ENCODE data around the gene RORC. TPM values are rescaled to one million over a fixed set of nuclear protein-coding genes. Genes with fewer than 3 reads are reported as not detected.
"Not testable (repeated sequence)": the region's sequence is repeated elsewhere in the genome, so short reads cannot be mapped to it uniquely, and the experiment has no call there.

Gene RORC
- total RNA-seq, 1 donor from 2014 or later: not detected

GRCh38 chr1:151783796-151784195 is 47.8 kb downstream of the RORC start:
- Mint-ChIP-seq H3K9me3 (ENCODE audit: unreplicated experiment) (no peaks in the 10 kb centered on the region), H3K27me3 (ENCODE audit: unreplicated experiment) (peaks cover 2% of the 10 kb centered on the region), H3K27ac (ENCODE audit: unreplicated experiment) (no peak overlapping the region), H3K4me3 (ENCODE audit: unreplicated experiment) (no peak overlapping the region), H3K36me3 (ENCODE audit: unreplicated experiment) (no peaks in the 10 kb centered on the region), H3K4me1 (ENCODE audit: low read depth, unreplicated experiment) (no peaks in the 10 kb centered on the region)
- TF ChIP-seq, protein P1, sequence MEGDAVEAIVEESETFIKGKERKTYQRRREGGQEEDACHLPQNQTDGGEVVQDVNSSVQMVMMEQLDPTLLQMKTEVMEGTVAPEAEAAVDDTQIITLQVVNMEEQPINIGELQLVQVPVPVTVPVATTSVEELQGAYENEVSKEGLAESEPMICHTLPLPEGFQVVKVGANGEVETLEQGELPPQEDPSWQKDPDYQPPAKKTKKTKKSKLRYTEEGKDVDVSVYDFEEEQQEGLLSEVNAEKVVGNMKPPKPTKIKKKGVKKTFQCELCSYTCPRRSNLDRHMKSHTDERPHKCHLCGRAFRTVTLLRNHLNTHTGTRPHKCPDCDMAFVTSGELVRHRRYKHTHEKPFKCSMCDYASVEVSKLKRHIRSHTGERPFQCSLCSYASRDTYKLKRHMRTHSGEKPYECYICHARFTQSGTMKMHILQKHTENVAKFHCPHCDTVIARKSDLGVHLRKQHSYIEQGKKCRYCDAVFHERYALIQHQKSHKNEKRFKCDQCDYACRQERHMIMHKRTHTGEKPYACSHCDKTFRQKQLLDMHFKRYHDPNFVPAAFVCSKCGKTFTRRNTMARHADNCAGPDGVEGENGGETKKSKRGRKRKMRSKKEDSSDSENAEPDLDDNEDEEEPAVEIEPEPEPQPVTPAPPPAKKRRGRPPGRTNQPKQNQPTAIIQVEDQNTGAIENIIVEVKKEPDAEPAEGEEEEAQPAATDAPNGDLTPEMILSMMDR (IDR thresholded peaks at IDR 0.05; ENCODE audit: partially characterized antibody, unreplicated experiment): no peak
- DNase-seq: no peak

GRCh38 chr1:151782741-151783140 is 48.9 kb downstream of the RORC start:
- TF ChIP-seq, protein P1 (IDR thresholded peaks at IDR 0.05; ENCODE audit: partially characterized antibody, unreplicated experiment): no peak
- H3K27me3 Mint-ChIP-seq (ENCODE audit: unreplicated experiment): peaks cover 2% of the 10 kb centered on the region
- H3K27ac Mint-ChIP-seq (ENCODE audit: unreplicated experiment): no peak overlapping the region
- no peaks in the 10 kb centered on the region for H3K36me3 Mint-ChIP-seq (ENCODE audit: unreplicated experiment)
- H3K4me3 Mint-ChIP-seq (ENCODE audit: unreplicated experiment): no peak overlapping the region
- H3K4me1 Mint-ChIP-seq (ENCODE audit: low read depth, unreplicated experiment): no peaks in the 10 kb centered on the region
- H3K9me3 Mint-ChIP-seq (ENCODE audit: unreplicated experiment): no peaks in the 10 kb centered on the region
- DNase-seq: no peak

GRCh38 chr1:151782026-151782425 is 49.6 kb downstream of the RORC start:
- H3K36me3 Mint-ChIP-seq (ENCODE audit: unreplicated experiment); H3K27me3 Mint-ChIP-seq (ENCODE audit: unreplicated experiment); H3K27ac Mint-ChIP-seq (ENCODE audit: unreplicated experiment): not testable (repeated sequence)

GRCh38 chr1:151780736-151781135 is 50.9 kb downstream of the RORC start:
- DNase-seq; H3K27me3 Mint-ChIP-seq (ENCODE audit: unreplicated experiment); H3K4me3 Mint-ChIP-seq (ENCODE audit: unreplicated experiment); H3K4me1 Mint-ChIP-seq (ENCODE audit: low read depth, unreplicated experiment); H3K9me3 Mint-ChIP-seq (ENCODE audit: unreplicated experiment); H3K27ac Mint-ChIP-seq (ENCODE audit: unreplicated experiment); H3K36me3 Mint-ChIP-seq (ENCODE audit: unreplicated experiment): not testable (repeated sequence)

More at GRCh38 chr1:151782026-151782425, 49.6 kb downstream of the RORC start:
- not testable (repeated sequence) for H3K9me3 Mint-ChIP-seq (ENCODE audit: unreplicated experiment); H3K4me1 Mint-ChIP-seq (ENCODE audit: low read depth, unreplicated experiment); DNase-seq; H3K4me3 Mint-ChIP-seq (ENCODE audit: unreplicated experiment)

DNA sequence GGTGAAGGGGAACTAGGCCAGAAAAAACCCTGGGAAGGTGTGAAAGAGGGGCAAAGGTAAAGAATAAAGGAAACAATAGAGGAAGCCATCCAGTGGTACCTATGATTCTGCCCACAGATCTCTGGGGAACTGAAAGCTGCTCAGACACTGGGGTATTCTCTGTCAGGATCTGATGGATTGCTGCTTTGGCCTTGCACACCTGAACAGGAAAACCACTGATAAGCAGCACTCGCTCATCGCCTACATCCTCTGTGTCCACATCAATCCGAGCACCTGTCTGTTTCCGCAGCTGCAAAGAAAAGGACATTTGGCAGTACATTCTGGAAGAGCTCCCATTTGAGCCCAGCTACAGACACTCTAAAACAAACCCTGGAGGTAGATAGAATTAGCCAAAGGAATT is 51.8 kb downstream of the RORC start:
- H3K36me3 Mint-ChIP-seq (ENCODE audit: unreplicated experiment): peaks cover 8% of the 10 kb centered on the region
- H3K27me3 Mint-ChIP-seq (ENCODE audit: unreplicated experiment): peaks cover 2% of the 10 kb centered on the region
- DNase-seq: no peak
- H3K27ac Mint-ChIP-seq (ENCODE audit: unreplicated experiment): no peak overlapping the region
- no peak overlapping the region for H3K4me3 Mint-ChIP-seq (ENCODE audit: unreplicated experiment)
- no peaks in the 10 kb centered on the region for H3K4me1 Mint-ChIP-seq (ENCODE audit: low read depth, unreplicated experiment)
- TF ChIP-seq, protein P1 (IDR thresholded peaks at IDR 0.05; ENCODE audit: partially characterized antibody, unreplicated experiment): no peak
- H3K9me3 Mint-ChIP-seq (ENCODE audit: unreplicated experiment): no peaks in the 10 kb centered on the region

GRCh38 chr1:151777317-151777716 is 54.3 kb downstream of the RORC start:
- H3K9me3 Mint-ChIP-seq (ENCODE audit: unreplicated experiment): no peaks in the 10 kb centered on the region
- no peak overlapping the region for H3K27ac Mint-ChIP-seq (ENCODE audit: unreplicated experiment)
- no peaks in the 10 kb centered on the region for H3K27me3 Mint-ChIP-seq (ENCODE audit: unreplicated experiment)
- TF ChIP-seq, protein P1 (IDR thresholded peaks at IDR 0.05; ENCODE audit: partially characterized antibody, unreplicated experiment): no peak
- H3K4me1 Mint-ChIP-seq (ENCODE audit: low read depth, unreplicated experiment): no peaks in the 10 kb centered on the region
- no peak overlapping the region for H3K4me3 Mint-ChIP-seq (ENCODE audit: unreplicated experiment)
- H3K36me3 Mint-ChIP-seq (ENCODE audit: unreplicated experiment): peaks cover 8% of the 10 kb centered on the region
- DNase-seq: no peak
